Liver (tissue), 9 donors: ENCODE results near the gene KRT77. TPM values are rescaled to one million over a fixed set of nuclear protein-coding genes. Genes with fewer than 3 reads are reported as not detected.
A peak's percentile ranks its signal among the peaks of the same experiment; 100 is the strongest.

Experiments
- DNase-seq: peaks from one replicate; pipeline ENCODE4 v3.0.0-alpha.2; 2017; ENCODE audit warnings: low spot score
- H3K27ac ChIP-seq, 2 donors: one replicate each; pipeline ENCODE4 v1.7.0; 2013; ENCODE audit warnings: inconsistent platforms in 2 of 2, low read length in 2 of 2, control low read depth in 1 of 2, low read depth in 1 of 2, mild to moderate bottlenecking in 1 of 2
- H3K27me3 ChIP-seq, 4 donors: one replicate each; pipeline versions ENCODE4 v1.6.1 to v1.7.0; 2013; ENCODE audit warnings: low read length in 3 of 4, inconsistent platforms in 1 of 4, mild to moderate bottlenecking in 1 of 4, moderate library complexity in 1 of 4; ENCODE audit not compliant: control insufficient read depth in 4 of 4, insufficient read depth in 4 of 4
- H3K36me3 ChIP-seq, 4 donors: one replicate each; pipeline versions ENCODE4 v1.6.1 to v1.7.0; 2013; ENCODE audit warnings: low read length in 3 of 4, mild to moderate bottlenecking in 3 of 4, low read depth in 1 of 4, moderate library complexity in 1 of 4; ENCODE audit not compliant: control insufficient read depth in 4 of 4, insufficient read depth in 3 of 4
- H3K4me1 ChIP-seq, 4 donors: one replicate each; pipeline versions ENCODE4 v1.6.1 to v1.7.0; 2013; ENCODE audit warnings: low read length in 3 of 4, mild to moderate bottlenecking in 3 of 4, moderate library complexity in 1 of 4; ENCODE audit not compliant: control insufficient read depth in 4 of 4, insufficient read depth in 4 of 4
- H3K4me3 ChIP-seq, 3 donors: one replicate each; pipeline versions ENCODE4 v1.6.1 to v1.7.0; 2013; ENCODE audit warnings: low read length in 3 of 3, control low read depth in 1 of 3, low read depth in 1 of 3, mild to moderate bottlenecking in 1 of 3
- H3K9ac ChIP-seq, 2 donors: one replicate each; pipeline ENCODE4 v1.7.0; 2013; ENCODE audit warnings: low read length in 2 of 2, mild to moderate bottlenecking in 2 of 2, moderate library complexity in 2 of 2, control low read depth in 1 of 2, low read depth in 1 of 2
- H3K9me3 ChIP-seq, 4 donors: one replicate each; pipeline versions ENCODE4 v1.6.1 to v1.7.0; 2013; ENCODE audit warnings: low read length in 3 of 4; ENCODE audit not compliant: control insufficient read depth in 4 of 4
- EGR1 ChIP-seq, 2 donors: IDR thresholded peaks; 2 replicates each; pipeline ENCODE4 v1.6.1; 2016 to 2018; ENCODE audit warnings: antibody characterized with exemption in 2 of 2, low read depth in 2 of 2
- FOXA1 ChIP-seq: IDR thresholded peaks from 2 replicates; pipeline ENCODE4 v1.6.1; 2016; ENCODE audit warnings: antibody characterized with exemption
- FOXA2 ChIP-seq: IDR thresholded peaks from 2 replicates; pipeline ENCODE4 v1.6.1; 2016; ENCODE audit warnings: antibody characterized with exemption
- GABPA ChIP-seq, 2 donors: IDR thresholded peaks in 1 of 2; conservative IDR thresholded peaks in 1 of 2; 2 replicates each; pipeline ENCODE4 v1.6.1; 2016; ENCODE audit warnings: antibody characterized with exemption in 2 of 2, mild to moderate bottlenecking in 1 of 2, moderate library complexity in 1 of 2
- HNF4A ChIP-seq, 2 donors: conservative IDR thresholded peaks; 2 replicates each; pipeline ENCODE4 v1.6.1; 2016; ENCODE audit warnings: antibody characterized with exemption in 2 of 2, mild to moderate bottlenecking in 2 of 2
- HNF4G ChIP-seq: IDR thresholded peaks from 2 replicates; pipeline ENCODE4 v1.6.1; 2016; ENCODE audit warnings: antibody characterized with exemption
- JUND ChIP-seq, 2 donors: IDR thresholded peaks; 2 replicates each; pipeline ENCODE4 v1.6.1; 2016; ENCODE audit warnings: antibody characterized with exemption in 2 of 2
- NR2F2 ChIP-seq: IDR thresholded peaks from 2 replicates; pipeline ENCODE4 v1.6.1; 2016; ENCODE audit warnings: antibody characterized with exemption
- RAD21 ChIP-seq, 2 donors: IDR thresholded peaks; 2 replicates each; pipeline ENCODE4 v1.6.1; 2016; ENCODE audit warnings: antibody characterized with exemption in 2 of 2, mild to moderate bottlenecking in 2 of 2
- SP1 ChIP-seq: IDR thresholded peaks from 2 replicates; pipeline ENCODE4 v1.6.1; 2018; ENCODE audit warnings: antibody characterized with exemption, mild to moderate bottlenecking
- TAF1 ChIP-seq: conservative IDR thresholded peaks from 2 replicates; pipeline ENCODE4 v1.6.1; 2016; ENCODE audit warnings: antibody characterized with exemption, mild to moderate bottlenecking
- YY1 ChIP-seq: IDR thresholded peaks from 2 replicates; pipeline ENCODE4 v1.6.1; 2016; ENCODE audit warnings: antibody characterized with exemption, mild to moderate bottlenecking
- WGBS: extraction: QIAGEN DNeasy Blood & Tissue Kit; methylation state at CpG from one replicate; pipeline ENCODE4 v1.1.7; 2013; 5-methylcytosine and 5-hydroxymethylcytosine counted together
- polyA plus RNA-seq, 2 donors: library from polyadenylated mRNA; stranded (reverse) in 1 of 2; unstranded in 1 of 2; fragments of 200-250 nt in 1 of 2; fragments of >200 nt in 1 of 2; fragmentation: Nextera tagmentation in 1 of 2; extraction: Ambion mirVana in 1 of 2; gene quantifications; one replicate each; pipeline versions ENCODE4 v1.2.1 to v1.2.3, GENCODE V29; 2013 to 2015
- total RNA-seq, 2 donors: library from RNA; depleted of rRNA; stranded (reverse); fragments of >200 nt; gene quantifications; one replicate each; pipeline ENCODE4 v1.2.3, GENCODE V29; 2014
- TF ChIP-seq, protein P1 (sequence below): IDR thresholded peaks from 2 replicates; pipeline ENCODE4 v1.6.1; 2016; ENCODE audit warnings: antibody characterized with exemption, mild to moderate bottlenecking
- TF ChIP-seq, protein P2 (sequence below): IDR thresholded peaks from 2 replicates; pipeline ENCODE4 v1.6.1; 2016; ENCODE audit warnings: antibody characterized with exemption
- TF ChIP-seq, protein P3 (sequence below): IDR thresholded peaks from 2 replicates; pipeline ENCODE4 v1.6.1; 2016; ENCODE audit warnings: antibody characterized with exemption
- TF ChIP-seq, protein P4 (sequence below): fragments of 150-350 bp; IDR thresholded peaks from 2 replicates; pipeline ENCODE4 v1.5.1; 2017; ENCODE audit warnings: improper control_type of control experiment, low read depth, low read length; ENCODE audit not compliant: missing input control
- donor health status: healthy.
- donor health status: healthy.
- donor health status: healthy.
- donor health status: healthy.
- donor health status: healthy.

Gene KRT77
- total and polyA plus RNA-seq, 4 donors = not detected

DNA sequence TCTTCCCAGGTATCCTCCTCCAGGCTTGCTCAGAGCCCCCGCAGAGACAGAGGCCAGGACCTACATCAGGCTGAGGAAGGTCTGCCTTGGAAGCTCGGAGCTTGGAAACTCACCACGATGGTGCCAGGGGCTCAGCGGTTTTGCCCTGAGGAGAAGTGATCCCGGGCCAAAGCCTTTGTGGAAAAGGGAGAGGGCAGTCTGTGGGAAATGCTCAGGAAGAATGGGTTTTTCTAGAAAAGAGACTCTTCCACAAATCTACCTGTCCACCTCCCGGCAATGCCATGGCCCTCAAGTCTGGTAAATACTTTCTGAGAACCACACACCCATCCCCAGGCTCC lies 59.3 kb downstream of the KRT77 start:
- Histone ChIP-seq H3K9ac (no peak overlapping the region), H3K27ac (no peak overlapping the region), H3K9me3 (no peaks in the 10 kb centered on the region), H3K36me3 (no peaks in the 10 kb centered on the region), H3K4me1 (no peaks in the 10 kb centered on the region), H3K27me3 (peaks cover 0 to 3% (median 0%) of the 10 kb centered on the region in 4 donors), H3K4me3 (no peak overlapping the region)
- TF ChIP-seq, protein P1, sequence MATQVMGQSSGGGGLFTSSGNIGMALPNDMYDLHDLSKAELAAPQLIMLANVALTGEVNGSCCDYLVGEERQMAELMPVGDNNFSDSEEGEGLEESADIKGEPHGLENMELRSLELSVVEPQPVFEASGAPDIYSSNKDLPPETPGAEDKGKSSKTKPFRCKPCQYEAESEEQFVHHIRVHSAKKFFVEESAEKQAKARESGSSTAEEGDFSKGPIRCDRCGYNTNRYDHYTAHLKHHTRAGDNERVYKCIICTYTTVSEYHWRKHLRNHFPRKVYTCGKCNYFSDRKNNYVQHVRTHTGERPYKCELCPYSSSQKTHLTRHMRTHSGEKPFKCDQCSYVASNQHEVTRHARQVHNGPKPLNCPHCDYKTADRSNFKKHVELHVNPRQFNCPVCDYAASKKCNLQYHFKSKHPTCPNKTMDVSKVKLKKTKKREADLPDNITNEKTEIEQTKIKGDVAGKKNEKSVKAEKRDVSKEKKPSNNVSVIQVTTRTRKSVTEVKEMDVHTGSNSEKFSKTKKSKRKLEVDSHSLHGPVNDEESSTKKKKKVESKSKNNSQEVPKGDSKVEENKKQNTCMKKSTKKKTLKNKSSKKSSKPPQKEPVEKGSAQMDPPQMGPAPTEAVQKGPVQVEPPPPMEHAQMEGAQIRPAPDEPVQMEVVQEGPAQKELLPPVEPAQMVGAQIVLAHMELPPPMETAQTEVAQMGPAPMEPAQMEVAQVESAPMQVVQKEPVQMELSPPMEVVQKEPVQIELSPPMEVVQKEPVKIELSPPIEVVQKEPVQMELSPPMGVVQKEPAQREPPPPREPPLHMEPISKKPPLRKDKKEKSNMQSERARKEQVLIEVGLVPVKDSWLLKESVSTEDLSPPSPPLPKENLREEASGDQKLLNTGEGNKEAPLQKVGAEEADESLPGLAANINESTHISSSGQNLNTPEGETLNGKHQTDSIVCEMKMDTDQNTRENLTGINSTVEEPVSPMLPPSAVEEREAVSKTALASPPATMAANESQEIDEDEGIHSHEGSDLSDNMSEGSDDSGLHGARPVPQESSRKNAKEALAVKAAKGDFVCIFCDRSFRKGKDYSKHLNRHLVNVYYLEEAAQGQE = no peak
- no peak for TF ChIP-seq HNF4G
- 88% methylated on average over 6 of the region's 6 CpGs for WGBS
- peak; percentile 1 for DNase-seq

DNA sequence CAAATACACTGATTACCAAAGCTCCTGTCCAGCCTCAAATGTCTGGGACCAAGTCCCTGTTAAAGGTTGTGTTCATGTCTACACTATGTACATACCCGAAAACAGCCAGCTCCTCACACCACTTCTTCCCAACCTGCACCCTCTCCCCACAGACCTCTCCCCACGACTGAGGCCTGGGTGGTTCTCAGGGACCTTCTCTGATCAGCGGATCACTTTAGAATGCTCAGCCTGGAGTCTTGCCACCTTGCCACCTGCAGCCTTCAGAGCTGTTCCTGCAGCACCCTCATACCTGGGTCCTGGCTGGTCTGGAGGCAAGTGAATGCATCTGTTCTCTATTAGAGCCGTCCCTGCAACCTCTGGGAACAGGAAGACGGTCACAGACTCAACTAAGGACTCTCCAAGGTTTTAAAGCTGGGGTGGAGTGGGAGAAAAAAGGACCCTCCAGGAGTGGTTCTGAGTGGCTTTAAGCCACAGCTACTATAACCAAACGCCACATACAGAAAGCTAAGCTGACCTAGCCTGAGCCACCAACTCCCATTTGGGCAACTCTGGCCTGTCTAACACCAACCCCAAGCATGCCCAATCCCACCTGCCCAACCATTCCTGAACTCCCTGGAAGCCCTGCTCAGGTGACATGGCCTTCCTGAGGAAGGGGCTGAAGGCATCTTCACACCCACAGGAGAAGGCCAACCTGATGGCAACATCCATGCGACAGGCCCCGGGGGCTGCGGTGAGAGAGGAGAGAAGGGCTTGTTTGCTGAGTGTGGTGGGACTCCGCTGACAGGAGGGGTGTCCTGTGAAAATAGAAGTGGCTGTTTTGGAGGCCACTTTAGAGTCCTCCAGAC lies 59.9 kb downstream of the KRT77 start:
- WGBS = 91% methylated on average over 10 of the region's 10 CpGs
- Histone ChIP-seq H3K9me3 (no peaks in the 10 kb centered on the region), H3K4me1 (no peaks in the 10 kb centered on the region), H3K4me3 (no peak overlapping the region), H3K36me3 (no peaks in the 10 kb centered on the region), H3K27ac (no peak overlapping the region), H3K9ac (no peak overlapping the region), H3K27me3 (peaks cover 0 to 3% (median 0%) of the 10 kb centered on the region in 4 donors)
- DNase-seq = peak; percentile 24
- TF ChIP-seq HNF4G (no peak), NR2F2 (no peak), EGR1 (IDR thresholded peaks at IDR 0.05; ENCODE audit: low read depth in 2 of 2) (no peak), HNF4A (conservative IDR thresholded peaks at IDR 0.05) (no peak), SP1 (no peak), GABPA (IDR thresholded peaks at IDR 0.05 in 1 of 2, conservative IDR thresholded peaks at IDR 0.05 in 1 of 2) (no peak), TAF1 (no peak), FOXA1 (no peak), RAD21 (IDR thresholded peaks at IDR 0.05) (no peak)
- TF ChIP-seq, protein P2, sequence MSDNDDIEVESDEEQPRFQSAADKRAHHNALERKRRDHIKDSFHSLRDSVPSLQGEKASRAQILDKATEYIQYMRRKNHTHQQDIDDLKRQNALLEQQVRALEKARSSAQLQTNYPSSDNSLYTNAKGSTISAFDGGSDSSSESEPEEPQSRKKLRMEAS = no peak

DNA sequence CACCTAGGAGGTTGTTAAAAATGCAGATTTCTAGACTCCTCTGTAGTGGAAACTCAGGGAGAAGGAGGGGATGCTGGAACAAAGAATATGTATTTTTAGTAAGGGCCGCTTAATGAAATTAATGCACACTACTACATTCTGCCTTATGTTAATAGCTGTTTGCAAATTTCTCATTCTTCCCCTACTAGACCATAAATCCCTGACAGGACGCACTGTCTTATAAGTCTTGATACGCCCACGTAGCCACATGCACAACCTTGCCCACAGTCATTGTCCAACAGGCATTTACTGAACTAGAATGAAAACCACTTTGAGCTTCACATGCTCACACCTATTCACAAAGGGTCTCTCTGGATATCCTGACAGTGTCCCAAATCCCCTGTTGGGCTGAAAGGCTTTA lies 61.9 kb downstream of the KRT77 start:
- Histone ChIP-seq H3K9ac (no peak overlapping the region), H3K36me3 (no peaks in the 10 kb centered on the region), H3K4me3 (no peak overlapping the region), H3K4me1 (no peaks in the 10 kb centered on the region), H3K27me3 (peaks cover 0 to 3% (median 0%) of the 10 kb centered on the region in 4 donors), H3K9me3 (no peaks in the 10 kb centered on the region), H3K27ac (no peak overlapping the region)
- no peak for DNase-seq
- 75% methylated on average over 4 of the region's 4 CpGs for WGBS
- TF ChIP-seq, protein P1 = no peak
- TF ChIP-seq, protein P3, sequence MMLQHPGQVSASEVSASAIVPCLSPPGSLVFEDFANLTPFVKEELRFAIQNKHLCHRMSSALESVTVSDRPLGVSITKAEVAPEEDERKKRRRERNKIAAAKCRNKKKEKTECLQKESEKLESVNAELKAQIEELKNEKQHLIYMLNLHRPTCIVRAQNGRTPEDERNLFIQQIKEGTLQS = no peak
- TF ChIP-seq, protein P4, sequence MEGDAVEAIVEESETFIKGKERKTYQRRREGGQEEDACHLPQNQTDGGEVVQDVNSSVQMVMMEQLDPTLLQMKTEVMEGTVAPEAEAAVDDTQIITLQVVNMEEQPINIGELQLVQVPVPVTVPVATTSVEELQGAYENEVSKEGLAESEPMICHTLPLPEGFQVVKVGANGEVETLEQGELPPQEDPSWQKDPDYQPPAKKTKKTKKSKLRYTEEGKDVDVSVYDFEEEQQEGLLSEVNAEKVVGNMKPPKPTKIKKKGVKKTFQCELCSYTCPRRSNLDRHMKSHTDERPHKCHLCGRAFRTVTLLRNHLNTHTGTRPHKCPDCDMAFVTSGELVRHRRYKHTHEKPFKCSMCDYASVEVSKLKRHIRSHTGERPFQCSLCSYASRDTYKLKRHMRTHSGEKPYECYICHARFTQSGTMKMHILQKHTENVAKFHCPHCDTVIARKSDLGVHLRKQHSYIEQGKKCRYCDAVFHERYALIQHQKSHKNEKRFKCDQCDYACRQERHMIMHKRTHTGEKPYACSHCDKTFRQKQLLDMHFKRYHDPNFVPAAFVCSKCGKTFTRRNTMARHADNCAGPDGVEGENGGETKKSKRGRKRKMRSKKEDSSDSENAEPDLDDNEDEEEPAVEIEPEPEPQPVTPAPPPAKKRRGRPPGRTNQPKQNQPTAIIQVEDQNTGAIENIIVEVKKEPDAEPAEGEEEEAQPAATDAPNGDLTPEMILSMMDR = no peak
- TF ChIP-seq HNF4G (no peak), EGR1 (IDR thresholded peaks at IDR 0.05; ENCODE audit: low read depth in 2 of 2) (no peak), GABPA (IDR thresholded peaks at IDR 0.05 in 1 of 2, conservative IDR thresholded peaks at IDR 0.05 in 1 of 2) (no peak), YY1 (no peak), JUND (IDR thresholded peaks at IDR 0.05) (no peak), FOXA2 (no peak), SP1 (no peak)
- TF ChIP-seq, protein P2 = no peak
